ENCODE measurements around the gene MCMBP. TPM values are rescaled to one million over a fixed set of nuclear protein-coding genes. Genes with fewer than 3 reads are reported as not detected.

The MCMBP gene
- total RNA-seq, 1 experiment from 2014 or later = 148 TPM

DNA sequence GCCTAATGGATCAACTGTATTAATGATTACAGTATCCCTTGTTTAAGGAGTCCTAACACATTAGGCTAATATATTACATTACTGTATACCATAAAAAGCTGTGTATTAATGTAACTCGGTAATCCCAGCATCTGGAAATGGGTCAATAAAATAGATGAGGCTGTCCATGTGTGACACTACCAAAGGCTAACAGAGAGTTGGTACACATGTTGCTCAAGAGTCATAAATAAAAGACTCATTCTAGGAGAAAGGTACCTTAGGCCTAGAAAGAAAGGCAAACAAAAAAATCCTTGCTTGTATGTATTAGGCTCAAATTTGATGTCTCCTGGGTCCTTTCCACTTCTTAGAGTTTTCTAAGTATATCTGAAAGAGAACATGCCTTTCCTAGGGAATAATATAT is 14.6 kb downstream of the MCMBP start:
- H3K4me1 ChIP-seq (ENCODE audit: control insufficient read depth in 1 of 2, insufficient read depth in 2 of 2, low read length in 2 of 2) = no peaks in the 10 kb centered on the region
- no peak overlapping the region for H3K27ac ChIP-seq (ENCODE audit: low read depth, low read length)
- ChIA-PET CTCF (interaction anchor here (0.6 to 3.9 kb wide), 7 partner anchors 9 to 658 kb away, joined by 3 to 65 read pairs (median 6); partner anchors contain the start of gene MCMBP), POLR2A (no interaction called here), RAD21 (ENCODE audit: low non-redundant PET in 1 of 2, low total read pairs in 2 of 2, uncharacterized antibody in 2 of 2, unreplicated experiment in 2 of 2) (interaction anchor here in 1 of 2 experiments (0.6 kb wide), 1 partner anchor 22 kb away, joined by 3 read pairs; no protein-coding TSS in a partner anchor)
- H3K36me3 ChIP-seq (ENCODE audit: control insufficient read depth in 1 of 2, insufficient read depth in 2 of 2, low read length in 2 of 2) = peaks cover 35 to 38% of the 10 kb centered on the region in 2 experiments
- ATAC-seq (no peak), DNase-seq (ENCODE audit: low read depth, low spot score) (no peak)
- H3K79me2 ChIP-seq (ENCODE audit: insufficient read depth, low read length) = peaks cover 92% of the 10 kb centered on the region
- BruUV-seq (replicated peaks) = no TSS peak
- H4K20me1 ChIP-seq (ENCODE audit: insufficient read depth) = peaks cover 58% of the 10 kb centered on the region; the same call in 1 of the 2 replicates
- H3K4me2 ChIP-seq (ENCODE audit: low read length) = no peak overlapping the region
- intact Hi-C loops (cut with micrococcal nuclease) = loop anchor here (10.0 kb wide), 1 partner anchor 663 kb away; no protein-coding TSS in a partner anchor
- H2AFZ ChIP-seq (ENCODE audit: low read depth, low read length, poor library complexity, severe bottlenecking) = no peak overlapping the region
- H3K27me3 ChIP-seq (ENCODE audit: insufficient read depth, low read length) = no peaks in the 10 kb centered on the region
- H3K9me3 ChIP-seq (ENCODE audit: control insufficient read depth in 1 of 2, insufficient read depth in 1 of 2, low read depth in 1 of 2, low read length in 2 of 2) = no peaks in the 10 kb centered on the region
- TF ChIP-seq FOSL1 (IDR thresholded peaks at IDR 0.05; ENCODE audit: low read depth) = no peak
- no peak for TF ChIP-seq JUND (IDR thresholded peaks at IDR 0.05)
- no peak overlapping the region for H3K4me3 ChIP-seq (replicated peaks in 1 of 2; ENCODE audit: low read depth in 1 of 2, low read length in 2 of 2)
- H3K9ac ChIP-seq (ENCODE audit: low read length) = no peak overlapping the region
- H3K9me2 ChIP-seq (ENCODE audit: insufficient read depth) = no peaks in the 10 kb centered on the region

DNA sequence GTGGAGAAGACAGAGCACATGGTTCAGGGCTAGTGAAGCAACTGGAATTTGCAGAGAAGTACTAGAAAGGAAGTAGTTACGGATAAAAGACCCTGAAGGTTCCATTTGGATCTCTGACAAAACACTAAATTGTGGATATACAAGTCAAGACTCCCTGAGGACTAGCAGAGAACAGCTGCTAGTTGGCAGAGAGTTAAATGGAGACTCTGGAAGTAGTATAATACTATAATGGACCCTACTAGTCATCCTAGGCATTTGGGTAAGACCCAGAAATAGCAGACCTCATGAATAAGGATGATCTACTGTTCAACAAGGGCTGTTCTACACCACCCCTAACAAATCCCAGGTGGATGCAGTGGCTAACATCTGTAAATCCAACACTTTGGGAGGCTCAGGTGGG is 19.1 kb downstream of the MCMBP start:
- Histone ChIP-seq H2AFZ (ENCODE audit: low read depth, low read length, poor library complexity, severe bottlenecking) (no peak overlapping the region), H3K36me3 (ENCODE audit: control insufficient read depth in 1 of 2, insufficient read depth in 2 of 2, low read length in 2 of 2) (peaks cover 61 to 65% of the 10 kb centered on the region in 2 experiments), H3K9me3 (ENCODE audit: control insufficient read depth in 1 of 2, insufficient read depth in 1 of 2, low read depth in 1 of 2, low read length in 2 of 2) (no peaks in the 10 kb centered on the region), H3K9me2 (ENCODE audit: insufficient read depth) (no peaks in the 10 kb centered on the region), H3K4me1 (ENCODE audit: control insufficient read depth in 1 of 2, insufficient read depth in 2 of 2, low read length in 2 of 2) (0 out of 4 replicates have a peak, but pooled peaks cover 0 to 6% of the 10 kb centered on the region in 2 experiments), H4K20me1 (ENCODE audit: insufficient read depth) (peaks cover 40% of the 10 kb centered on the region; the same call in 1 of the 2 replicates), H3K79me2 (ENCODE audit: insufficient read depth, low read length) (peaks cover 86% of the 10 kb centered on the region), H3K9ac (ENCODE audit: low read length) (no peak overlapping the region), H3K27me3 (ENCODE audit: insufficient read depth, low read length) (no peaks in the 10 kb centered on the region), H3K27ac (ENCODE audit: low read depth, low read length) (no peak overlapping the region), H3K4me2 (ENCODE audit: low read length) (no peak overlapping the region), H3K4me3 (replicated peaks in 1 of 2; ENCODE audit: low read depth in 1 of 2, low read length in 2 of 2) (no peak overlapping the region)
- ATAC-seq (no peak), DNase-seq (ENCODE audit: low read depth, low spot score) (no peak)
- RAD21 ChIA-PET (ENCODE audit: low non-redundant PET in 1 of 2, low total read pairs in 2 of 2, uncharacterized antibody in 2 of 2, unreplicated experiment in 2 of 2) = no interaction called here
- intact Hi-C loops (cut with micrococcal nuclease) = loop anchor here (10.0 kb wide), 1 partner anchor 659 kb away; no protein-coding TSS in a partner anchor
- CTCF ChIA-PET = no interaction called here
- BruUV-seq (replicated peaks) = no TSS peak
- POLR2A ChIA-PET = no interaction called here
- TF ChIP-seq CBX3 (IDR thresholded peaks at IDR 0.05; ENCODE audit: low read depth) (no peak), SP1 (IDR thresholded peaks at IDR 0.05; ENCODE audit: low read depth) (no peak), ZNF274 (IDR thresholded peaks at IDR 0.05; ENCODE audit: low read depth, low read length) (no peak), YY1 (IDR thresholded peaks at IDR 0.05; ENCODE audit: extremely low read depth, insufficient replicate concordance, low read depth, low read length) (no peak), POLR2A (IDR thresholded peaks at IDR 0.05; ENCODE audit: borderline replicate concordance, extremely low read depth, insufficient read depth, insufficient read length) (no peak), ZFX (IDR thresholded peaks at IDR 0.05) (no peak), ELF1 (IDR thresholded peaks at IDR 0.05; ENCODE audit: borderline replicate concordance, low read depth) (no peak), EGR1 (IDR thresholded peaks at IDR 0.05; ENCODE audit: low read depth) (no peak), SRF (IDR thresholded peaks at IDR 0.05; ENCODE audit: low read depth) (no peak), EZH2phosphoT487 (IDR thresholded peaks at IDR 0.05; ENCODE audit: borderline replicate concordance) (no peak)
- TF ChIP-seq, protein P1, sequence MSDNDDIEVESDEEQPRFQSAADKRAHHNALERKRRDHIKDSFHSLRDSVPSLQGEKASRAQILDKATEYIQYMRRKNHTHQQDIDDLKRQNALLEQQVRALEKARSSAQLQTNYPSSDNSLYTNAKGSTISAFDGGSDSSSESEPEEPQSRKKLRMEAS (IDR thresholded peaks at IDR 0.05) = no peak
- TF ChIP-seq, protein P2, sequence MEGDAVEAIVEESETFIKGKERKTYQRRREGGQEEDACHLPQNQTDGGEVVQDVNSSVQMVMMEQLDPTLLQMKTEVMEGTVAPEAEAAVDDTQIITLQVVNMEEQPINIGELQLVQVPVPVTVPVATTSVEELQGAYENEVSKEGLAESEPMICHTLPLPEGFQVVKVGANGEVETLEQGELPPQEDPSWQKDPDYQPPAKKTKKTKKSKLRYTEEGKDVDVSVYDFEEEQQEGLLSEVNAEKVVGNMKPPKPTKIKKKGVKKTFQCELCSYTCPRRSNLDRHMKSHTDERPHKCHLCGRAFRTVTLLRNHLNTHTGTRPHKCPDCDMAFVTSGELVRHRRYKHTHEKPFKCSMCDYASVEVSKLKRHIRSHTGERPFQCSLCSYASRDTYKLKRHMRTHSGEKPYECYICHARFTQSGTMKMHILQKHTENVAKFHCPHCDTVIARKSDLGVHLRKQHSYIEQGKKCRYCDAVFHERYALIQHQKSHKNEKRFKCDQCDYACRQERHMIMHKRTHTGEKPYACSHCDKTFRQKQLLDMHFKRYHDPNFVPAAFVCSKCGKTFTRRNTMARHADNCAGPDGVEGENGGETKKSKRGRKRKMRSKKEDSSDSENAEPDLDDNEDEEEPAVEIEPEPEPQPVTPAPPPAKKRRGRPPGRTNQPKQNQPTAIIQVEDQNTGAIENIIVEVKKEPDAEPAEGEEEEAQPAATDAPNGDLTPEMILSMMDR (IDR thresholded peaks at IDR 0.05 in 2 of 3, conservative IDR thresholded peaks at IDR 0.05 in 1 of 3; ENCODE audit: borderline replicate concordance in 1 of 3, insufficient read depth in 1 of 3, low read depth in 2 of 3, low read length in 2 of 3) = no peak
- TF ChIP-seq, protein P3, sequence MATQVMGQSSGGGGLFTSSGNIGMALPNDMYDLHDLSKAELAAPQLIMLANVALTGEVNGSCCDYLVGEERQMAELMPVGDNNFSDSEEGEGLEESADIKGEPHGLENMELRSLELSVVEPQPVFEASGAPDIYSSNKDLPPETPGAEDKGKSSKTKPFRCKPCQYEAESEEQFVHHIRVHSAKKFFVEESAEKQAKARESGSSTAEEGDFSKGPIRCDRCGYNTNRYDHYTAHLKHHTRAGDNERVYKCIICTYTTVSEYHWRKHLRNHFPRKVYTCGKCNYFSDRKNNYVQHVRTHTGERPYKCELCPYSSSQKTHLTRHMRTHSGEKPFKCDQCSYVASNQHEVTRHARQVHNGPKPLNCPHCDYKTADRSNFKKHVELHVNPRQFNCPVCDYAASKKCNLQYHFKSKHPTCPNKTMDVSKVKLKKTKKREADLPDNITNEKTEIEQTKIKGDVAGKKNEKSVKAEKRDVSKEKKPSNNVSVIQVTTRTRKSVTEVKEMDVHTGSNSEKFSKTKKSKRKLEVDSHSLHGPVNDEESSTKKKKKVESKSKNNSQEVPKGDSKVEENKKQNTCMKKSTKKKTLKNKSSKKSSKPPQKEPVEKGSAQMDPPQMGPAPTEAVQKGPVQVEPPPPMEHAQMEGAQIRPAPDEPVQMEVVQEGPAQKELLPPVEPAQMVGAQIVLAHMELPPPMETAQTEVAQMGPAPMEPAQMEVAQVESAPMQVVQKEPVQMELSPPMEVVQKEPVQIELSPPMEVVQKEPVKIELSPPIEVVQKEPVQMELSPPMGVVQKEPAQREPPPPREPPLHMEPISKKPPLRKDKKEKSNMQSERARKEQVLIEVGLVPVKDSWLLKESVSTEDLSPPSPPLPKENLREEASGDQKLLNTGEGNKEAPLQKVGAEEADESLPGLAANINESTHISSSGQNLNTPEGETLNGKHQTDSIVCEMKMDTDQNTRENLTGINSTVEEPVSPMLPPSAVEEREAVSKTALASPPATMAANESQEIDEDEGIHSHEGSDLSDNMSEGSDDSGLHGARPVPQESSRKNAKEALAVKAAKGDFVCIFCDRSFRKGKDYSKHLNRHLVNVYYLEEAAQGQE (IDR thresholded peaks at IDR 0.05; ENCODE audit: low read depth) = no peak
- TF ChIP-seq, protein P4, sequence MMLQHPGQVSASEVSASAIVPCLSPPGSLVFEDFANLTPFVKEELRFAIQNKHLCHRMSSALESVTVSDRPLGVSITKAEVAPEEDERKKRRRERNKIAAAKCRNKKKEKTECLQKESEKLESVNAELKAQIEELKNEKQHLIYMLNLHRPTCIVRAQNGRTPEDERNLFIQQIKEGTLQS (IDR thresholded peaks at IDR 0.05) = no peak
